Thyroid gland (tissue), 4 donors: Measurements from ENCODE around the gene JMJD1C.

ENCODE experiments used
- CTCF ChIP-seq, 6 experiments: fragments of 200-600 bp in 3 of 6; fragments of 450-650 bp in 3 of 6; sonication (generic) in 3 of 6; IDR thresholded peaks; one replicate each; pipeline ENCODE4 v1.5.1; 2016 to 2019; ENCODE audit warnings: antibody characterized with exemption in 6 of 6, mild to moderate bottlenecking in 2 of 6, inconsistent platforms in 1 of 6, moderate library complexity in 1 of 6
- POLR2A ChIP-seq, 2 donors: fragments of 450-650 bp; IDR thresholded peaks; one replicate each; pipeline ENCODE4 v1.6.1; 2017; ENCODE audit warnings: antibody characterized with exemption in 2 of 2, mild to moderate bottlenecking in 2 of 2, moderate library complexity in 1 of 2

GRCh38 chr10:63416376-63416775, 49.4 kb downstream of the JMJD1C start:
- TF ChIP-seq CTCF (IDR thresholded peaks at IDR 0.05) (no peak), POLR2A (IDR thresholded peaks at IDR 0.05) (no peak)
